H1 (cell line): Measurements from ENCODE around the gene EML4. TPM values are rescaled to one million over a fixed set of nuclear protein-coding genes. Genes with fewer than 3 reads are reported as not detected.
A peak's percentile ranks its signal among the peaks of the same experiment; 100 is the strongest.

Source experiments
- CTCF ChIA-PET: fragments of 300-600 bp; sonication (Branson Sonifier 250); formaldehyde crosslinking; loops from one replicate; lab custom pipeline; 2021; ENCODE audit not compliant: partially characterized antibody; lab: Charles Lee
- POLR2A ChIA-PET: fragments of 300-600 bp; sonication (Branson Sonifier 250); formaldehyde crosslinking; loops from one replicate; lab custom pipeline; 2021; ENCODE audit warnings: inconsistent platforms; ENCODE audit not compliant: partially characterized antibody; lab: Charles Lee
- DNase-seq, 2 experiments: peaks; one replicate each; pipeline versions ENCODE4 v3.0.0 to v3.0.0-alpha.2; 2010 to 2022; ENCODE audit warnings: low spot score in 2 of 2, low read depth in 1 of 2, mixed read lengths in 1 of 2
- FAIRE-seq: peaks from 2 replicates; lab custom pipeline; 2011; peaks lifted over from hg19 to GRCh38; lab: Jason Lieb, UNC
- H2AFZ ChIP-seq: 2 replicates; pipeline ENCODE4 v1.8.1; 2012; ENCODE audit warnings: low read length, inconsistent platforms
- H2AK5ac ChIP-seq: 2 replicates; pipeline ENCODE4 v1.6.1; 2013; ENCODE audit warnings: low read depth, low read length
- H2BK120ac ChIP-seq: replicated peaks from 2 replicates; pipeline ENCODE3; 2013; ENCODE audit warnings: low read depth, low read length, inconsistent platforms
- H2BK12ac ChIP-seq: 2 replicates; pipeline ENCODE4 v1.6.1; 2013; ENCODE audit warnings: low read depth, low read length
- H2BK15ac ChIP-seq: 2 replicates; pipeline ENCODE4 v1.6.1; 2013; ENCODE audit warnings: low read length
- H2BK20ac ChIP-seq: 2 replicates; pipeline ENCODE4 v1.6.1; 2013; ENCODE audit warnings: low read length
- H2BK5ac ChIP-seq: 2 replicates; pipeline ENCODE4 v1.6.1; 2013; ENCODE audit warnings: low read depth, low read length
- H3K14ac ChIP-seq: 2 replicates; pipeline ENCODE4 v1.6.1; 2013; ENCODE audit warnings: inconsistent platforms; ENCODE audit not compliant: insufficient read length
- H3K18ac ChIP-seq: 2 replicates; pipeline ENCODE4 v1.6.1; 2013; ENCODE audit warnings: low read length; ENCODE audit errors: extremely low read depth
- H3K23ac ChIP-seq: 2 replicates; pipeline ENCODE4 v1.6.1; 2013; ENCODE audit warnings: inconsistent platforms; ENCODE audit not compliant: insufficient read length
- H3K23me2 ChIP-seq: 2 replicates; pipeline ENCODE4 v1.6.1; 2013; ENCODE audit warnings: low read depth, low read length
- H3K27ac ChIP-seq: 2 replicates; pipeline ENCODE4 v1.6.1; 2011; ENCODE audit warnings: low read depth, low read length, inconsistent platforms
- H3K27me3 ChIP-seq, 4 experiments: replicated peaks in 1 of 4; 1 replicate in 1 of 4; 2 replicates in 3 of 4; pipeline versions ENCODE4 v1.6.1 to v1.8.1; 2011 to 2013; ENCODE audit warnings: low read length in 3 of 4, mild to moderate bottlenecking in 3 of 4, inconsistent platforms in 2 of 4, mixed read lengths in 2 of 4, moderate library complexity in 1 of 4; ENCODE audit not compliant: control insufficient read depth in 3 of 4, insufficient read depth in 3 of 4; ENCODE audit errors: extremely low read depth in 1 of 4
- H3K36me3 ChIP-seq, 4 experiments: 2 replicates each; pipeline versions ENCODE4 v1.6.1 to v1.8.1; 2011 to 2013; ENCODE audit warnings: mild to moderate bottlenecking in 4 of 4, low read length in 3 of 4, moderate library complexity in 2 of 4, control low read depth in 1 of 4, inconsistent platforms in 1 of 4; ENCODE audit not compliant: insufficient read depth in 4 of 4, control insufficient read depth in 2 of 4
- H3K4ac ChIP-seq: replicated peaks from 2 replicates; pipeline ENCODE3; 2013; ENCODE audit warnings: low read length, low read depth, mixed read lengths, inconsistent platforms; ENCODE audit not compliant: insufficient read length
- H3K4me1 ChIP-seq, 4 experiments: replicated peaks in 1 of 4; 1 replicate in 1 of 4; 2 replicates in 3 of 4; pipeline versions ENCODE4 v1.6.1 to v1.8.1; 2011 to 2013; ENCODE audit warnings: low read length in 3 of 4, inconsistent platforms in 2 of 4, mixed read lengths in 1 of 4; ENCODE audit not compliant: insufficient read depth in 4 of 4, control insufficient read depth in 3 of 4
- H3K4me2 ChIP-seq, 2 experiments: 2 replicates each; pipeline versions ENCODE4 v1.6.1 to v1.8.1; 2011 to 2013; ENCODE audit warnings: low read depth in 2 of 2, low read length in 2 of 2, control low read depth in 1 of 2, inconsistent platforms in 1 of 2, mild to moderate bottlenecking in 1 of 2; ENCODE audit not compliant: insufficient read depth in 1 of 2
- H3K4me3 ChIP-seq, 4 experiments: fragments of 200-600, 300-600 bp in 1 of 4; sonication (generic), shearing (Covaris generic), sonication (Bioruptor Twin) in 1 of 4; 2 replicates each; pipeline versions ENCODE4 v1.5.1 to v1.8.1; 2011 to 2016; ENCODE audit warnings: low read length in 4 of 4, low read depth in 3 of 4, control low read depth in 2 of 4, inconsistent platforms in 2 of 4, mild to moderate bottlenecking in 2 of 4, mixed read lengths in 1 of 4, moderate library complexity in 1 of 4; ENCODE audit not compliant: insufficient read depth in 2 of 4; ENCODE audit errors: extremely low read depth in 1 of 4
- H3K56ac ChIP-seq: replicated peaks from 2 replicates; pipeline ENCODE3; 2013; ENCODE audit warnings: low read depth, mild to moderate bottlenecking, mixed read lengths, low read length, inconsistent platforms; ENCODE audit not compliant: insufficient read length
- H3K79me1 ChIP-seq: 2 replicates; pipeline ENCODE4 v1.6.1; 2013; ENCODE audit warnings: low read depth, low read length, control low read depth
- H3K79me2 ChIP-seq, 2 experiments: 2 replicates each; pipeline versions ENCODE4 v1.6.1 to v1.8.1; 2012 to 2013; ENCODE audit warnings: low read length in 2 of 2, mild to moderate bottlenecking in 2 of 2, inconsistent platforms in 1 of 2; ENCODE audit not compliant: insufficient read depth in 2 of 2, control insufficient read depth in 1 of 2
- H3K9ac ChIP-seq, 4 experiments: replicated peaks in 1 of 4; 1 replicate in 1 of 4; 2 replicates in 3 of 4; pipeline versions ENCODE4 v1.6.1 to v1.8.1; 2011 to 2013; ENCODE audit warnings: low read depth in 3 of 4, low read length in 3 of 4, control low read depth in 2 of 4, mild to moderate bottlenecking in 2 of 4, moderate library complexity in 2 of 4, inconsistent platforms in 1 of 4; ENCODE audit errors: extremely low read depth in 1 of 4
- H3K9me3 ChIP-seq, 2 experiments: 2 replicates each; pipeline versions ENCODE4 v1.6.1 to v1.8.1; 2012 to 2013; ENCODE audit warnings: mild to moderate bottlenecking in 2 of 2, moderate library complexity in 2 of 2, control low read depth in 1 of 2, inconsistent platforms in 1 of 2, low read depth in 1 of 2, low read length in 1 of 2, mixed read lengths in 1 of 2; ENCODE audit not compliant: insufficient read depth in 2 of 2
- H4K20me1 ChIP-seq, 2 experiments: replicated peaks in 1 of 2; 2 replicates each; pipeline versions ENCODE3 to v1.8.1; 2011 to 2013; ENCODE audit warnings: inconsistent platforms in 2 of 2, low read length in 2 of 2, mild to moderate bottlenecking in 1 of 2; ENCODE audit not compliant: insufficient read depth in 2 of 2, control insufficient read depth in 1 of 2
- H4K5ac ChIP-seq: 2 replicates; pipeline ENCODE4 v1.6.1; 2013; ENCODE audit warnings: low read length, low read depth, mixed read lengths, inconsistent platforms; ENCODE audit not compliant: insufficient read length
- H4K8ac ChIP-seq: 2 replicates; pipeline ENCODE4 v1.8.0; 2013; ENCODE audit warnings: mild to moderate bottlenecking, moderate library complexity, low read length, inconsistent platforms; ENCODE audit not compliant: insufficient read depth; ENCODE audit errors: extremely low read depth
- H4K91ac ChIP-seq: replicated peaks from 2 replicates; pipeline ENCODE3; 2013; ENCODE audit warnings: low read length, mixed read lengths, inconsistent platforms; ENCODE audit not compliant: insufficient read length
- ATF2 ChIP-seq: IDR thresholded peaks from 2 replicates; pipeline ENCODE4 v1.6.1; 2012; ENCODE audit warnings: low read length, inconsistent platforms
- BRCA1 ChIP-seq: IDR thresholded peaks from 2 replicates; pipeline ENCODE4 v1.6.1; 2012; ENCODE audit warnings: low read depth, low read length, improper control_type of control experiment
- CTBP2 ChIP-seq: IDR thresholded peaks from 2 replicates; pipeline ENCODE4 v1.7.0; 2011; ENCODE audit warnings: borderline replicate concordance, mild to moderate bottlenecking, moderate library complexity, mixed read lengths, low read length; ENCODE audit not compliant: insufficient read depth, insufficient read length
- SAP30 ChIP-seq: fragments of 300-600 bp; sonication (generic); IDR thresholded peaks from 2 replicates; pipeline ENCODE4 v1.7.1; 2012; ENCODE audit warnings: low read length, moderate library complexity, mild to moderate bottlenecking, inconsistent platforms; ENCODE audit not compliant: insufficient read depth, insufficient replicate concordance
- SIN3A ChIP-seq, 2 experiments: IDR thresholded peaks in 1 of 2; conservative IDR thresholded peaks in 1 of 2; 2 replicates each; pipeline ENCODE4 v1.6.1; 2011 to 2012; ENCODE audit warnings: low read length in 2 of 2, improper control_type of control experiment in 1 of 2, low read depth in 1 of 2, mild to moderate bottlenecking in 1 of 2
- SIRT6 ChIP-seq: IDR thresholded peaks from one replicate; pipeline ENCODE4 v1.7.1; 2012; ENCODE audit warnings: low read length, inconsistent platforms
- SRF ChIP-seq: IDR thresholded peaks from 2 replicates; pipeline ENCODE4 v1.6.1; 2011; ENCODE audit warnings: mild to moderate bottlenecking, low read depth, low read length, moderate library complexity
- TAF7 ChIP-seq: optimal IDR thresholded peaks from 2 replicates; pipeline ENCODE3; 2011; ENCODE audit warnings: low read depth, mild to moderate bottlenecking, inconsistent platforms, low read length, moderate library complexity, borderline replicate concordance
- WGBS, 2 experiments: shearing (Covaris generic) in 1 of 2; methylation state at CpG; one replicate each; pipeline versions ENCODE4 v1.1.6 to v1.1.7; 2013 to 2015; ENCODE audit warnings: low lambda C conversion rate in 2 of 2, mixed read lengths in 2 of 2, inconsistent platforms in 1 of 2, low coverage in 1 of 2, missing lambda C conversion rate in 1 of 2; ENCODE audit not compliant: insufficient replicate concordance in 2 of 2, insufficient coverage in 1 of 2, insufficient read length in 1 of 2; ENCODE audit errors: extremely low coverage in 1 of 2, missing lambda C conversion rate in 1 of 2; 5-methylcytosine and 5-hydroxymethylcytosine counted together
- polyA plus RNA-seq, 7 experiments: library from polyadenylated mRNA; depleted of rRNA in 3 of 7; stranded (reverse) in 5 of 7; unstranded in 2 of 7; fragments of >200 nt in 5 of 7; fragments of 200-250 nt in 2 of 7; gene quantifications; 1 replicate in 5 of 7; 2 replicates in 1 of 7; 4 replicates in 1 of 7; pipeline versions ENCODE4 v1.2.1 to v1.2.3, GENCODE V29; 2011 to 2013; ENCODE audit warnings: missing spikeins in 2 of 7, mixed read lengths in 2 of 7
- total RNA-seq: library from RNA; stranded (reverse); fragmentation: NEBNext Ultra II Directional; extraction: Animal tissue kit (Norgen Biotek cat#: 25700); gene quantifications from 2 replicates; pipeline ENCODE4 v1.2.1, GENCODE V29; 2021

The EML4 gene
- total and polyA plus RNA-seq, 2 of the 8 experiments (the other 6 are each of a cell fraction or from before 2014, with no cell fraction given), result 50.1 to 104 TPM

- H3K4me1 ChIP-seq, result peaks cover 0 to 5% (median 2%) of the 10 kb centered on the region in 4 experiments; a peak in 5 of 7 replicates
- no peaks in the 10 kb centered on the region for H3K27me3 ChIP-seq
- DNase-seq (no peak), FAIRE-seq (no peak)
- H2BK12ac ChIP-seq, result no peak overlapping the region; the same call in 1 of the 2 replicates
- peak overlapping the region; percentile 95; the same call in 1 of the 2 replicates for H2BK15ac ChIP-seq
- H3K79me2 ChIP-seq, result no peaks in the 10 kb centered on the region
- H2BK20ac ChIP-seq, result no peak overlapping the region
- H4K20me1 ChIP-seq, result no peaks in the 10 kb centered on the region
- no peaks in the 10 kb centered on the region for H3K23me2 ChIP-seq
- ChIA-PET POLR2A (no interaction called here), CTCF (interaction anchor here (0.5 to 2.0 kb wide), 7 partner anchors 8 to 259 kb away, joined by 3 to 7 read pairs (median 4); no protein-coding TSS in a partner anchor)
- H3K4ac ChIP-seq, result no peak overlapping the region
- no peak overlapping the region for H3K23ac ChIP-seq
- H3K56ac ChIP-seq, result no peak overlapping the region
- H2BK5ac ChIP-seq, result no peak overlapping the region
- no peak overlapping the region for H3K14ac ChIP-seq
- H3K9ac ChIP-seq, result no peak overlapping the region
- no peak overlapping the region for H3K4me2 ChIP-seq
- no peaks in the 10 kb centered on the region for H3K36me3 ChIP-seq
- no peak overlapping the region for H4K5ac ChIP-seq
- H3K4me3 ChIP-seq, result no peak overlapping the region
- no peaks in the 10 kb centered on the region for H3K79me1 ChIP-seq
- WGBS, 2 experiments, result 81% methylated on average over 5 of the region's 5 CpGs; no CpG with 5 or more reads in 1 of the 2 experiments
- H2AFZ ChIP-seq, result no peak overlapping the region
- no peak overlapping the region for H3K27ac ChIP-seq
- H3K18ac ChIP-seq, result no peak overlapping the region
- no peak overlapping the region for H4K91ac ChIP-seq
- no peaks in the 10 kb centered on the region for H3K9me3 ChIP-seq
- H2BK120ac ChIP-seq, result no peak overlapping the region
- H4K8ac ChIP-seq, result no peak overlapping the region
- H2AK5ac ChIP-seq, result no peak overlapping the region
- TF ChIP-seq TAF7 (no peak), SAP30 (no peak), SRF (no peak), SIRT6 (no peak), ATF2 (no peak), BRCA1 (no peak), CTBP2 (no peak), SIN3A (conservative IDR thresholded peaks at IDR 0.05 in 1 of 2, IDR thresholded peaks at IDR 0.05 in 1 of 2; ENCODE audit: low read depth in 1 of 2, low read length in 2 of 2) (no peak)
These were observed 41.4 kb upstream of the EML4 start for GRCh38 chr2:42127425-42128424.
